Measurements from ENCODE around the gene DCUN1D2.

DCUN1D2 gene

DNA sequence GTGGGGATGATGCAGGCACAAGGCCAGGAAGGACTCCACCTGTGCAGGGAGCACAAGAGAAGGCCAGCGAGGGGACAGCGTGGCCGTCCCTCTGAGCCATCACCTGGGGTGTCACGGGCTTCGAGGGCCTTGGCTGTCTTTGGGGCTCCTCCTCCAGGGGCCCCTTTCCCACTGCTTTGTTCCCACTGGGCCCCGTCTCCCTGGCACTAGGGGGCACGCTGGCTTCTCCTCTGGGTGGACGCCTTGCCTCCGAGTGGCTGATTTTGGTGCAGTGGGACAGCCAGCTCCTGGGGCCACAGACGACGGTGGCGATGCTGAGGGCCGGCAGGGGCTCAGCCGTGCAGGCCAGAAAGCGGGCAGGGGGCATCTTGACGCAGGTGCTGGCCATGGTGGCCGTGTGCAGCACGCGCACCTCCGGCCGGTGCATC lies 83.4 kb downstream of the DCUN1D2 start:
- Histone ChIP-seq H3K9me3 (ENCODE audit: control insufficient read depth, insufficient read depth, low read length) (no peaks in the 10 kb centered on the region), H3K4me1 (ENCODE audit: insufficient read depth, low read length) (no peaks in the 10 kb centered on the region; the same call in 1 of the 2 replicates), H3K36me3 (ENCODE audit: insufficient read depth, low read length) (no peaks in the 10 kb centered on the region), H3K9ac (ENCODE audit: low read depth, low read length) (no peak overlapping the region)

DNA sequence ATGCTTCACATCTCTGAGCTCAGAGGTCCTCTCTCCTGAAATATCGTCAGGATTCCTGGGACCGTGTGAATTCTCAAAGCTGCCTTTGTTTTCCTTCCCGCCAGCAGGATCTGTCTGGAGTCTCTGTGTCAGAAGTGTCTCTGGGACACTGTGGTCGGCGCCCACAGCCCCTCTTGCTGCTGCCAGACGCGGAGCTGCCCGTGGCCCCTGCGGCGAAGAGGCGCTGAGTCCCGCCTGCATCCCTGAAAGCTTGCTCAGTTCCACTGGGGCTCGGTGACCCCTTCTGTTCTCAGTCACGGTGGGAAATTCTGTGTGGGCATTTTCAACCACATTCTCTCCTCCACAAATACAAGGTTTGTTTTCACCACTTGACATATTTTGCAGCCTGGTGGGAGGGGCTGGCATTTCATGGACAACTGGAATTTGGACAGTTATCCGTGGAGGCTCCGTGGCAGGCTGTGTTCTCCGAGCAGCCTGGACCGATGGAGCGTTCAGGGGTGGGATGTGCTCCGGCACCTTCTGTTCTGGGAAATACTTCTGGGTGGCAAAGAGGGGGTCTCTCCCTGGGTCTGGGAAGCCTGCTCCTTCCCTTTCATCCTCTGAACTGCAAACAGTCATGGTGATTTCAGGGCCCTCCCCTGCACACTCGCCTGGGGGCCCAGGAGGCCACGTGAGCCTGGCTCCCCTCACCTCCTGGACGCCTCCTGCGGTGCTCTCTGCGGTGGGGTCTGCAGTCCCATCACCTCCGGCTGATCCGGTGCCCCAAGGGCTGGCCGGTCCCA lies 84.0 kb downstream of the DCUN1D2 start:
- no peak overlapping the region for H3K9ac ChIP-seq (ENCODE audit: low read depth, low read length)
- no peaks in the 10 kb centered on the region for H3K9me3 ChIP-seq (ENCODE audit: control insufficient read depth, insufficient read depth, low read length)
- no peaks in the 10 kb centered on the region for H3K36me3 ChIP-seq (ENCODE audit: insufficient read depth, low read length)
- H3K4me1 ChIP-seq (ENCODE audit: insufficient read depth, low read length): no peaks in the 10 kb centered on the region; the same call in 1 of the 2 replicates
